B cell (primary cell): Measurements from ENCODE around the gene TBCD. TPM values are rescaled to one million over a fixed set of nuclear protein-coding genes. Genes with fewer than 3 reads are reported as not detected.
A peak's percentile ranks its signal among the peaks of the same experiment; 100 is the strongest.
"Not testable (repeated sequence)": the region's sequence is repeated elsewhere in the genome, so short reads cannot be mapped to it uniquely, and the experiment has no call there.

Experiments
- ATAC-seq: fragments of 200-7000 bp; cut with Tn5 transposase; one replicate; pipeline ENCODE4 v1.10.0; 2021; ENCODE audit warnings: low read depth, mild to moderate bottlenecking, moderate number of reproducible peaks, moderate library complexity
- CTCF ChIA-PET: fragments of 350-600 bp; sonication (Branson Sonifier 250); formaldehyde crosslinking; loops from one replicate; lab custom pipeline; 2021; ENCODE audit warnings: antibody characterized with exemption, inconsistent platforms; lab: Charles Lee
- POLR2A ChIA-PET: fragments of 350-600 bp; sonication (Branson Sonifier 250); formaldehyde crosslinking; loops from one replicate; lab custom pipeline; 2021; ENCODE audit warnings: antibody characterized with exemption; lab: Charles Lee
- DNase-seq: peaks from one replicate; pipeline ENCODE4 v3.0.0; 2013
- H2AFZ ChIP-seq: 2 replicates; pipeline ENCODE4 v1.6.1; 2012; ENCODE audit warnings: mild to moderate bottlenecking, low read depth, low read length; ENCODE audit not compliant: insufficient read depth, poor library complexity, severe bottlenecking
- H3K27ac ChIP-seq, 2 donors: 1 replicate in 1 of 2; 2 replicates in 1 of 2; pipeline ENCODE4 v1.5.1; 2012 to 2013; ENCODE audit warnings: low read length in 2 of 2, mild to moderate bottlenecking in 2 of 2, moderate library complexity in 1 of 2
- H3K27me3 ChIP-seq, 4 experiments: fragments of 200-600 bp in 1 of 4; sonication (generic) in 1 of 4; replicated peaks in 1 of 4; 1 replicate in 2 of 4; 2 replicates in 2 of 4; pipeline versions ENCODE4 v1.6.1 to v1.7.0; 2013 to 2016; ENCODE audit warnings: low read length in 3 of 4, mild to moderate bottlenecking in 2 of 4, mixed read lengths in 1 of 4, moderate library complexity in 1 of 4; ENCODE audit not compliant: insufficient read depth in 4 of 4, control insufficient read depth in 3 of 4; ENCODE audit errors: control extremely low read depth in 1 of 4
- H3K36me3 ChIP-seq, 2 experiments: replicated peaks in 1 of 2; 1 replicate in 1 of 2; 2 replicates in 1 of 2; pipeline versions ENCODE4 v1.6.1 to v1.7.1; 2013; ENCODE audit warnings: low read length in 1 of 2; ENCODE audit not compliant: insufficient read depth in 2 of 2, control insufficient read depth in 1 of 2; ENCODE audit errors: control extremely low read depth in 1 of 2, extremely low read depth in 1 of 2
- H3K4me1 ChIP-seq, 2 donors: fragments of 200-600 bp in 1 of 2; sonication (generic) in 1 of 2; 1 replicate in 1 of 2; 2 replicates in 1 of 2; pipeline versions ENCODE4 v1.5.1 to v1.6.1; 2013 to 2017; ENCODE audit warnings: low read length in 2 of 2; ENCODE audit not compliant: control insufficient read depth in 2 of 2, insufficient read depth in 2 of 2
- H3K4me2 ChIP-seq: replicated peaks from 2 replicates; pipeline ENCODE3; 2012; ENCODE audit warnings: mild to moderate bottlenecking, low read depth, low read length; ENCODE audit not compliant: poor library complexity, severe bottlenecking
- H3K4me3 ChIP-seq, 5 experiments: fragments of 200-600 bp in 1 of 5; sonication (generic) in 1 of 5; 1 replicate in 3 of 5; 2 replicates in 2 of 5; pipeline versions ENCODE4 v1.5.1 to v1.7.0; 2011 to 2016; ENCODE audit warnings: low read length in 4 of 5, mild to moderate bottlenecking in 4 of 5, low read depth in 2 of 5, control low read depth in 1 of 5, moderate library complexity in 1 of 5; ENCODE audit not compliant: insufficient read depth in 1 of 5; ENCODE audit errors: control extremely low read depth in 1 of 5, extremely low read depth in 1 of 5
- H3K79me2 ChIP-seq: fragments of 200-600 bp; sonication (generic); one replicate; pipeline ENCODE4 v1.6.0; 2016; ENCODE audit warnings: low read length; ENCODE audit not compliant: control insufficient read depth, insufficient read depth
- H3K9ac ChIP-seq: fragments of 200-600 bp; sonication (generic); 2 replicates; pipeline ENCODE4 v1.6.1; 2017; ENCODE audit warnings: mild to moderate bottlenecking, low read length, moderate library complexity
- H3K9me3 ChIP-seq, 3 donors: one replicate each; pipeline versions ENCODE4 v1.6.1 to v1.7.1; 2013; ENCODE audit warnings: low read length in 2 of 3; ENCODE audit not compliant: control insufficient read depth in 2 of 3, insufficient read depth in 1 of 3; ENCODE audit errors: control extremely low read depth in 1 of 3
- H4K20me1 ChIP-seq: 2 replicates; pipeline ENCODE4 v1.6.0; 2012; ENCODE audit warnings: mild to moderate bottlenecking, low read length; ENCODE audit not compliant: insufficient read depth, control insufficient read depth, poor library complexity, severe bottlenecking
- H3K27ac Mint-ChIP-seq: one replicate; pipeline ENCODE4 v1.8.0; 2021; ENCODE audit warnings: mixed read lengths
- H3K27me3 Mint-ChIP-seq: one replicate; pipeline ENCODE4 v1.8.0; 2021; ENCODE audit warnings: mixed read lengths
- H3K4me1 Mint-ChIP-seq: one replicate; pipeline ENCODE4 v1.8.0; 2021; ENCODE audit warnings: mixed read lengths
- H3K4me3 Mint-ChIP-seq: one replicate; pipeline ENCODE4 v1.8.0; 2021; ENCODE audit warnings: mixed read lengths
- H3K9me3 Mint-ChIP-seq: one replicate; pipeline ENCODE4 v1.8.0; 2022; ENCODE audit warnings: mixed read lengths; ENCODE audit not compliant: insufficient read depth
- CTCF ChIP-seq: fragments of 200-600 bp; IDR thresholded peaks from one replicate; pipeline ENCODE4 v1.8.0; 2022; ENCODE audit warnings: antibody characterized with exemption, mild to moderate bottlenecking
- EZH2 ChIP-seq: IDR thresholded peaks from 2 replicates; pipeline ENCODE4 v1.6.1; 2012; ENCODE audit warnings: borderline replicate concordance, low read depth, mild to moderate bottlenecking, moderate library complexity, low read length; ENCODE audit not compliant: insufficient read depth, poor library complexity, severe bottlenecking
- WGBS: methylation state at CpG from one replicate; pipeline ENCODE4 v1.1.5; 2013; ENCODE audit warnings: missing lambda C conversion rate; ENCODE audit not compliant: insufficient coverage; 5-methylcytosine and 5-hydroxymethylcytosine counted together
- intact Hi-C: fragments of 100-400 bp; cut with micrococcal nuclease; formaldehyde crosslinking; loops from one replicate; pipeline ENCODE4 v1.10.0; 2022
- polyA plus RNA-seq: library from polyadenylated mRNA; depleted of rRNA; stranded (reverse); fragments of >200 nt; gene quantifications from 2 replicates; pipeline ENCODE4 v1.2.3, GENCODE V29; 2012
- total RNA-seq, 2 donors: library from RNA; stranded (reverse); fragments of 120-200 nt in 1 of 2; gene quantifications; 1 replicate in 1 of 2; 2 replicates in 1 of 2; pipeline versions ENCODE4 v1.2.3 to v1.2.4, GENCODE V29; 2013 to 2022

TBCD gene
- total and polyA plus RNA-seq, 2 donors (not counting 1 experiment from before 2014, with no cell fraction given), result 60.8 to 101 TPM

- Histone ChIP-seq H3K27me3 (peaks cover 0 to 13% (median 3%) of the 10 kb centered on the region in 4 experiments), H3K9me3 (peaks cover 0 to 26% (median 0%) of the 10 kb centered on the region in 3 donors), H3K79me2 (no peaks in the 10 kb centered on the region), H3K27ac (no peak overlapping the region), H4K20me1 (no peaks in the 10 kb centered on the region), H3K4me3 (no peak overlapping the region), H3K36me3 (no peaks in the 10 kb centered on the region), H3K9ac (no peak overlapping the region), H3K4me2 (peak overlapping the region; percentile 42), H2AFZ (peak overlapping the region; percentile 51), H3K4me1 (peaks cover 4 to 13% of the 10 kb centered on the region in 2 donors)
- TF ChIP-seq CTCF, result peak; percentile 28
- no peak for TF ChIP-seq EZH2
- Mint-ChIP-seq H3K27me3 (peaks cover 5% of the 10 kb centered on the region), H3K27ac (no peak overlapping the region), H3K9me3 (no peaks in the 10 kb centered on the region), H3K4me1 (peaks cover 28% of the 10 kb centered on the region), H3K4me3 (peak overlapping the region; percentile 1)
- 22% methylated on average over 24 of the region's 25 CpGs for WGBS
- ATAC-seq (peak; percentile 63), DNase-seq (peak; percentile 47)
- CTCF ChIA-PET, result interaction anchor here (0.7 to 2.4 kb wide), 4 partner anchors 16 to 192 kb away, joined by 3 to 11 read pairs (median 4); no protein-coding TSS in a partner anchor
- POLR2A ChIA-PET, result no interaction called here
- intact Hi-C loops, result loop anchor here (1.0 kb wide), 1 partner anchor 181 kb away; no protein-coding TSS in a partner anchor
Observed at GRCh38 chr17:82963104-82963950, 211.5 kb downstream of the TBCD start.

- peaks cover 33% of the 10 kb centered on the region for H3K4me1 Mint-ChIP-seq
- H4K20me1 ChIP-seq, ATAC-seq, H3K27ac Mint-ChIP-seq, H3K4me3 Mint-ChIP-seq, H3K79me2 ChIP-seq, H3K36me3 ChIP-seq, H3K27ac ChIP-seq, H3K4me2 ChIP-seq, DNase-seq, H3K27me3 Mint-ChIP-seq, intact Hi-C loops, H2AFZ ChIP-seq, H3K4me3 ChIP-seq, H3K9ac ChIP-seq, H3K9me3 Mint-ChIP-seq: not testable (repeated sequence)
- ChIA-PET POLR2A (interaction anchor here (0.7 kb wide), 1 partner anchor 45 kb away, joined by 7 read pairs; no protein-coding TSS in a partner anchor), CTCF (interaction anchor here (1.0 to 2.4 kb wide), 3 partner anchors 15 to 193 kb away, joined by 3 to 11 read pairs (median 5); no protein-coding TSS in a partner anchor)
- Histone ChIP-seq H3K27me3 (peaks cover 0 to 13% (median 3%) of the 10 kb centered on the region in 4 experiments), H3K4me1 (peaks cover 8 to 20% of the 10 kb centered on the region in 2 donors), H3K9me3 (peaks cover 0 to 24% (median 0%) of the 10 kb centered on the region in 3 donors)
- 68% methylated on average over 29 of the region's 32 CpGs for WGBS
Observed at GRCh38 chr17:82964451-82964850, 212.6 kb downstream of the TBCD start.
